Mesendoderm (in vitro differentiated cells): ENCODE data around the gene NTRK2.

Experiments used
- DNase-seq: peaks from one replicate; pipeline ENCODE4 v3.0.0; 2013
- H2AK5ac ChIP-seq: 2 replicates; pipeline ENCODE4 v1.6.1; 2013; ENCODE audit warnings: low read length, inconsistent platforms
- H2BK120ac ChIP-seq: 2 replicates; pipeline ENCODE4 v1.6.1; 2013; ENCODE audit warnings: low read depth, mild to moderate bottlenecking, low read length, moderate library complexity, mixed read lengths
- H2BK15ac ChIP-seq: replicated peaks from 2 replicates; pipeline ENCODE4 v1.6.1; 2013; ENCODE audit warnings: low read depth, mild to moderate bottlenecking, moderate library complexity
- H2BK5ac ChIP-seq: 2 replicates; pipeline ENCODE4 v1.6.1; 2013; ENCODE audit warnings: low read length, inconsistent platforms
- H3K18ac ChIP-seq: 2 replicates; pipeline ENCODE4 v1.6.1; 2013; ENCODE audit warnings: mild to moderate bottlenecking, low read length, mixed read lengths
- H3K23ac ChIP-seq: one replicate; pipeline ENCODE4 v1.6.1; 2013; ENCODE audit warnings: low read length
- H3K27ac ChIP-seq: 2 replicates; pipeline ENCODE4 v1.5.1; 2013; ENCODE audit warnings: low read depth, mild to moderate bottlenecking, inconsistent platforms, low read length, moderate library complexity
- H3K27me3 ChIP-seq: 2 replicates; pipeline ENCODE4 v1.6.1; 2013; ENCODE audit warnings: low read length, control low read depth, mild to moderate bottlenecking, inconsistent platforms; ENCODE audit not compliant: insufficient read depth, poor library complexity
- H3K36me3 ChIP-seq: 2 replicates; pipeline ENCODE4 v1.6.1; 2013; ENCODE audit warnings: low read length, inconsistent platforms; ENCODE audit not compliant: control insufficient read depth, insufficient read depth
- H3K4ac ChIP-seq: one replicate; pipeline ENCODE4 v1.6.1; 2013; ENCODE audit warnings: low read depth, mild to moderate bottlenecking, low read length, moderate library complexity
- H3K4me1 ChIP-seq: 2 replicates; pipeline ENCODE4 v1.6.1; 2013; ENCODE audit warnings: low read depth, low read length, inconsistent platforms; ENCODE audit not compliant: control insufficient read depth
- H3K4me2 ChIP-seq: 2 replicates; pipeline ENCODE4 v1.6.1; 2013; ENCODE audit warnings: low read length
- H3K4me3 ChIP-seq: 2 replicates; pipeline ENCODE4 v1.5.1; 2013; ENCODE audit warnings: mild to moderate bottlenecking, low read length
- H3K56ac ChIP-seq: one replicate; pipeline ENCODE4 v1.6.1; 2013; ENCODE audit warnings: low read length
- H3K79me1 ChIP-seq: 2 replicates; pipeline ENCODE4 v1.6.1; 2013; ENCODE audit warnings: low read length, inconsistent platforms
- H3K79me2 ChIP-seq: 2 replicates; pipeline ENCODE4 v1.6.1; 2013; ENCODE audit warnings: mild to moderate bottlenecking, low read length; ENCODE audit not compliant: control insufficient read depth, insufficient read depth
- H3K9ac ChIP-seq: 2 replicates; pipeline ENCODE4 v1.6.1; 2013; ENCODE audit warnings: low read length, inconsistent platforms
- H4K5ac ChIP-seq: one replicate; pipeline ENCODE4 v1.6.1; 2013; ENCODE audit warnings: low read length
- H4K8ac ChIP-seq: one replicate; pipeline ENCODE4 v1.6.1; 2013; ENCODE audit warnings: low read depth, mild to moderate bottlenecking, control low read depth, low read length, moderate library complexity
- WGBS: extraction: QIAGEN DNeasy Blood & Tissue Kit; methylation state at CpG from one replicate; pipeline ENCODE4 v1.1.7; 2013; ENCODE audit warnings: low lambda C conversion rate, missing lambda C conversion rate; ENCODE audit not compliant: insufficient coverage; ENCODE audit errors: extremely low coverage; 5-methylcytosine and 5-hydroxymethylcytosine counted together

Gene NTRK2

DNA sequence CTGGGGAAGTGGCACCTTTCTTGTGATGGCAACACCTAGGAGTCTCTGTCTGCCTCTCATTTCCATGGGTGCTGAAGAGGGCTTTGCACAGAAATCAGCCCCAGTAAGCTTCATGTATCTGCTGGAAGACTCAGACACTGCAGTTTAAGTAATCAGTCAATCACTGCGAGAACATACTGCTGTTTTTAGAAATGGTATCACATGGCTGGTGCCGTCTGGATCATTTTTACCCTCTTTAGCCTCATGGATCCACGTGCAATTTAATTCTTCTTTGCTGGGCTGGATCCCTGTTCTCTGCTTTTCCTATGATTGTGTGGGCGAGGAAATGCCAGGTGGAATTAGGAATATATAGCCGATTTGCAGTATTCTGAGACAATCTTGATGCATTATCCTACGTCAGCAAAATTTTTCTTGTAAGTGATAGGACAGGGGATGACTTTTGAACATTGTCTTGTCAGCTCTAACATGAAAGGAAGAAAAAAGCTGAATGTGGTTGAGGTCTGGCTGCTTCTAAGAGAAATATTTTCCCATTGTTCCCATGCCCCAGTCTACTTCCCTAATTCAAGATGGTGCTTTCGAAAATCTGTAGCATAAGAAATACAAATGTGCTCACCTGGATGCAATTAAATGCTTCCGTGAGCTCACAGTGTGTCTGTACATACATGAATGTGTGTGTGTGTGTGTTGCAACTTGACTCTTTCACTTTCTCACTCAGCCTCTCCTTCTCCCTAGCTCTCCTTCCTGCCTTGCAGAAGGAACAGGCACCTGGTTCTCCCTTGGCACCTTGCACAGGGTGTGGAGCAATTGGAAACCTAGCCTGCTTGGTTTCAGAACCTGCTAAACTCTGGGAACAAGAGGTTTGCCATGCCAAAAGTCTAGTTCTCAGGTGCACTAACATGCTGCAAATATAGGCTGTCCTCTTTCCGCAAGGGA is 281.6 kb downstream of the NTRK2 start:
- WGBS, result no CpG with 5 or more reads among the region's 9 CpGs
- Histone ChIP-seq H4K8ac (no peak overlapping the region), H4K5ac (no peak overlapping the region), H2BK15ac (no peak overlapping the region), H3K36me3 (no peaks in the 10 kb centered on the region), H3K9ac (no peak overlapping the region), H3K4me2 (no peak overlapping the region), H3K27ac (no peak overlapping the region), H2AK5ac (no peak overlapping the region), H2BK5ac (no peak overlapping the region), H3K4me1 (no peaks in the 10 kb centered on the region), H3K4ac (no peak overlapping the region), H3K18ac (no peak overlapping the region), H3K4me3 (no peak overlapping the region), H3K23ac (no peak overlapping the region), H3K79me1 (no peaks in the 10 kb centered on the region), H2BK120ac (no peak overlapping the region), H3K79me2 (no peaks in the 10 kb centered on the region), H3K27me3 (no peaks in the 10 kb centered on the region), H3K56ac (no peak overlapping the region)
- no peak for DNase-seq

DNA sequence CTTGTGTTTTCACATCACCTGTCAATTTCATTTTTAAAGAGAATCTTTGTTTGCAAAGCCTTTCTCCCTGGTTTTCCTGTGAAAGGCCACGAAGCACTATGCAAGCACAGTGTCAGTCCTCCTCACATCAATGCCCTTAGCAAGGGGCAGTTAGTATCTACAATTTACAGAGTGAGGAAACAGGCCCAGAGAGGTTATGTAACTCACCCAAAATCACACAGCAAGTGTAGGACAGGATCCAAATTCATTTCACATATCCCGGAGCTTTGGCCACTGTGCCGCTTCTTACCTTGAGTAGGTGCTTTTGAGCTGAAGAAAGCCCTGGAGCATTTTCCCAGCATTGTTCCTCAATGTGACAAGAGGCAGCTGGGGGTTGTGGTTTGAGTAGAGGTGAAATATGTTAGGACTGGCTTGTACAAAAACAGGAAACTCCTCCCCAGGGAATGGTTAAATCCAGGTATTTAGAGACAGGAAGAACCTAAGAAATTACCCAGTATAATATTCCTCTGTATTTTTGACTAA is 283.8 kb downstream of the NTRK2 start:
- H3K23ac ChIP-seq, result no peak overlapping the region
- H3K56ac ChIP-seq, result no peak overlapping the region
- H2BK15ac ChIP-seq, result no peak overlapping the region
- DNase-seq, result peak; percentile 21
- H3K27ac ChIP-seq, result no peak overlapping the region
- H3K79me1 ChIP-seq, result no peaks in the 10 kb centered on the region
- no peak overlapping the region for H2AK5ac ChIP-seq
- H3K36me3 ChIP-seq, result no peaks in the 10 kb centered on the region
- WGBS, result no CpG with 5 or more reads among the region's 3 CpGs
- H3K9ac ChIP-seq, result no peak overlapping the region
- H3K18ac ChIP-seq, result no peak overlapping the region
- H3K4me2 ChIP-seq, result no peak overlapping the region
- no peaks in the 10 kb centered on the region for H3K79me2 ChIP-seq
- no peaks in the 10 kb centered on the region for H3K4me1 ChIP-seq
- no peak overlapping the region for H2BK5ac ChIP-seq
- H3K4ac ChIP-seq, result no peak overlapping the region
- H4K8ac ChIP-seq, result no peak overlapping the region
- no peak overlapping the region for H3K4me3 ChIP-seq
- H3K27me3 ChIP-seq, result no peaks in the 10 kb centered on the region
- no peak overlapping the region for H2BK120ac ChIP-seq
- H4K5ac ChIP-seq, result no peak overlapping the region

DNA sequence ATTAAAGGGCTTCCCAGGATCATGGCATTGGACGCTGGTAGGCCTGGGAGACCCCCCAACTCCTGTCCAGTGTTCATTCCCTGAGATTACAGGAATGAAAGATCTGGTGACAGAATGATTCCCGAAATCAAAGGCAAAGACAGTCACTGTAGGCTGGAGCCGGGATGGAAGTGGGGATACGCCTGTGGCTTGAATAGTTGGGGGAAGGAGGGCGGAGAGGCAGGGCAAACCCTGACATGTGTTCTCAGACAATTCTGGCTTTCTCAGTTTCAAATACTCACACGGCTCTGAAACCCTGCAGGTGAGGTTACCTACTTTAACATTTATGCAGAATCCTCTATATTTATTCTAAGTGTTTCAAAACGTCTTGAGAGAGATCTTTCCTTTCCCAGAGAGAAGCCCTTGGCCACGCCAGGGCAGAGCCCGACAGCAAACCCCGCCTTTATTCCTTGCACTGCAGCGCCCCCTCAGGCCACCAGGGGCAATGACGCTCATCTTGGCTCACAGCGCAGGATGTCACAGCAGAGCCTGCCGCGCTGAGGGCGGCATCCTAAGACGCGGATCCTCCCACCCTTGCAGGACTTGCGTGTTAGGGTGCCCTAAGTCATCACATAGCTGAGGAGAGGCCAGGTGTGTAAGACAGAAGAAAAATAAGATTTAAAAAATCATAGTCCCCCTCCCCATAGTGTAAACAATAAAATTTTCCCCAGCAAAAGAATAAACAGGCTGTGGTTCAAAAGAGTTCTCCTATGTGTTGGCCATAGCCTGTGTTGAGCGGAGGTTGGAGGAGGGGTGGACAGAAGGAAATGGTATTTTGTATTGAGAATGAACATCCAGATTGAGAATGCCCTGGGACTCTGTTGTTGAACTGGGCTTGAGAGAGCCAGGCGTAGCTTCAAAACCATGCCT is 284.5 kb downstream of the NTRK2 start:
- Histone ChIP-seq H3K23ac (no peak overlapping the region), H4K5ac (no peak overlapping the region), H3K4me1 (no peaks in the 10 kb centered on the region), H3K36me3 (no peaks in the 10 kb centered on the region), H3K18ac (no peak overlapping the region), H3K79me2 (no peaks in the 10 kb centered on the region), H4K8ac (no peak overlapping the region), H2BK5ac (no peak overlapping the region), H2BK120ac (no peak overlapping the region), H3K4me3 (no peak overlapping the region), H3K27me3 (no peaks in the 10 kb centered on the region), H2BK15ac (no peak overlapping the region), H3K9ac (no peak overlapping the region), H2AK5ac (no peak overlapping the region), H3K4me2 (no peak overlapping the region), H3K27ac (no peak overlapping the region), H3K56ac (no peak overlapping the region), H3K4ac (no peak overlapping the region), H3K79me1 (no peaks in the 10 kb centered on the region)
- WGBS, result no CpG with 5 or more reads among the region's 21 CpGs
- DNase-seq, result peak; percentile 81

DNA sequence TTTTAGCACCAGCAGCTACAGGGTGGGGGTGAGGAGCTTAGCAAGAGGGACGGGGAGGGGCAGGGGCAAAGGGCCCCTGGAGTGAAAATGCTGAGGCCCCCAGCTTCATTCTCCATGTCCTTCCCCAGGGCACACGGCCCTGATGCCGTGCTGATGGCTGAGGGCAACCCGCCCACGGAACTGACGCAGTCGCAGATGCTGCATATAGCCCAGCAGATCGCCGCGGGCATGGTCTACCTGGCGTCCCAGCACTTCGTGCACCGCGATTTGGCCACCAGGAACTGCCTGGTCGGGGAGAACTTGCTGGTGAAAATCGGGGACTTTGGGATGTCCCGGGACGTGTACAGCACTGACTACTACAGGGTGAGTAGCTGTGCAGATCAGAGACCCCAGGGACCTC is 285.6 kb downstream of the NTRK2 start:
- Histone ChIP-seq H2AK5ac (no peak overlapping the region), H3K27me3 (no peaks in the 10 kb centered on the region), H4K8ac (no peak overlapping the region), H3K27ac (no peak overlapping the region), H3K9ac (no peak overlapping the region), H2BK15ac (no peak overlapping the region), H2BK5ac (no peak overlapping the region), H3K23ac (no peak overlapping the region), H3K79me1 (no peaks in the 10 kb centered on the region), H3K4me3 (no peak overlapping the region), H2BK120ac (no peak overlapping the region), H3K4ac (no peak overlapping the region), H3K36me3 (no peaks in the 10 kb centered on the region), H3K56ac (no peak overlapping the region), H3K79me2 (no peaks in the 10 kb centered on the region), H3K18ac (no peak overlapping the region), H3K4me2 (no peak overlapping the region), H4K5ac (no peak overlapping the region), H3K4me1 (no peaks in the 10 kb centered on the region)
- no CpG with 5 or more reads among the region's 18 CpGs for WGBS
- DNase-seq, result no peak

DNA sequence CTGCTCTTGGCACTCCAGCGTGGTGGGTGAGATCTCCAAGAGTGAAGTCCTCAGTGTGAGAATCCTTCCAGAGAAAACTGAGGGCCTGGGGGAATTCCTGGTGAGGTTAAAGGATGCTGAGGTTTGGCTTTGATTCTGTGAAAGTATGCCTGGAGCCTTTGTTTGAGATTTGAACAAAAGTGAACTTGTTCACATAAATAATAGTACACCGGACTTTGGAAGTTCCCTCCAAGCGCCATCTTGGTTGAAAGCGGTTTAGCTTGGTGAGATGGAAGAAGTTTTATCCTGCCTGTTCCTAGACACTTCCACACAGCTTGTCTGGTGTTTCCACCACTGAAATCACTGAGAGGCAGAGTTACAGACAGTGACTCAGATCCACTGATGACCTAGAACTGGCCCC is 286.4 kb downstream of the NTRK2 start:
- WGBS, result no CpG with 5 or more reads among the region's 4 CpGs
- no peak overlapping the region for H3K56ac ChIP-seq
- H3K4ac ChIP-seq, result no peak overlapping the region
- no peak overlapping the region for H3K4me3 ChIP-seq
- H3K36me3 ChIP-seq, result no peaks in the 10 kb centered on the region
- H4K8ac ChIP-seq, result no peak overlapping the region
- H2BK5ac ChIP-seq, result no peak overlapping the region
- H3K23ac ChIP-seq, result no peak overlapping the region
- H3K27ac ChIP-seq, result no peak overlapping the region
- H3K27me3 ChIP-seq, result no peaks in the 10 kb centered on the region
- H3K18ac ChIP-seq, result no peak overlapping the region
- no peak overlapping the region for H2BK120ac ChIP-seq
- no peaks in the 10 kb centered on the region for H3K79me2 ChIP-seq
- no peak overlapping the region for H4K5ac ChIP-seq
- no peak overlapping the region for H2BK15ac ChIP-seq
- H3K9ac ChIP-seq, result no peak overlapping the region
- no peaks in the 10 kb centered on the region for H3K79me1 ChIP-seq
- DNase-seq, result no peak
- H2AK5ac ChIP-seq, result no peak overlapping the region
- H3K4me1 ChIP-seq, result no peaks in the 10 kb centered on the region
- no peak overlapping the region for H3K4me2 ChIP-seq
